ENCODE data around the gene LILRA6. TPM values are rescaled to one million over a fixed set of nuclear protein-coding genes. Genes with fewer than 3 reads are reported as not detected.

Gene LILRA6
- total RNA-seq, 1 experiment from 2014 or later: not detected

GRCh38 chr19:54209811-54210494 is 32.6 kb downstream of the LILRA6 start:
- no TSS peak for BruUV-seq (replicated peaks)
- Histone ChIP-seq H3K9me3 (ENCODE audit: control insufficient read depth in 1 of 2, insufficient read depth in 1 of 2, low read depth in 1 of 2, low read length in 2 of 2) (no peaks in the 10 kb centered on the region), H3K9me2 (ENCODE audit: insufficient read depth) (no peaks in the 10 kb centered on the region), H3K36me3 (ENCODE audit: control insufficient read depth in 1 of 2, insufficient read depth in 2 of 2, low read length in 2 of 2) (peaks cover 25 to 34% of the 10 kb centered on the region in 2 experiments; a peak in 3 of 4 replicates), H3K4me2 (ENCODE audit: low read length) (peak overlapping the region; percentile 5; the same call in 1 of the 2 replicates), H3K79me2 (ENCODE audit: insufficient read depth, low read length) (peaks cover 31% of the 10 kb centered on the region), H3K4me1 (ENCODE audit: control insufficient read depth in 1 of 2, insufficient read depth in 2 of 2, low read length in 2 of 2) (peaks cover 9 to 39% of the 10 kb centered on the region in 2 experiments; a peak in 3 of 4 replicates), H4K20me1 (ENCODE audit: insufficient read depth) (peaks cover 39% of the 10 kb centered on the region; the same call in 1 of the 2 replicates), H3K27ac (ENCODE audit: low read depth, low read length) (peak overlapping the region; percentile 53), H3K27me3 (ENCODE audit: insufficient read depth, low read length) (no peaks in the 10 kb centered on the region), H2AFZ (ENCODE audit: low read depth, low read length, poor library complexity, severe bottlenecking) (no peak overlapping the region), H3K9ac (ENCODE audit: low read length) (peak overlapping the region; percentile 20), H3K4me3 (replicated peaks in 1 of 2; ENCODE audit: low read depth in 1 of 2, low read length in 2 of 2) (no peak overlapping the region)
- peak; percentile 41 for ATAC-seq
- ChIA-PET POLR2A (interaction anchor here (1.4 to 2.0 kb wide), 3 partner anchors 9 to 18 kb away, joined by 3 to 9 read pairs (median 5); partner anchors contain the start of gene TSEN34), CTCF (interaction anchor here (1.5 kb wide), 1 partner anchor 73 kb away, joined by 3 read pairs; the partner anchor contains the start of gene CNOT3), RAD21 (ENCODE audit: low non-redundant PET in 1 of 2, low total read pairs in 2 of 2, uncharacterized antibody in 2 of 2, unreplicated experiment in 2 of 2) (no interaction called here)
- intact Hi-C loops (cut with micrococcal nuclease): no loop called here
- peak; percentile 40 for DNase-seq (ENCODE audit: low read depth, low spot score)
- TF ChIP-seq FOSL1 (IDR thresholded peaks at IDR 0.05; ENCODE audit: low read depth) (no peak), RAD21 (IDR thresholded peaks at IDR 0.05; ENCODE audit: low read depth) (no peak), CEBPB (IDR thresholded peaks at IDR 0.05; ENCODE audit: low read depth) (no peak), ZFX (IDR thresholded peaks at IDR 0.05) (no peak), SRF (IDR thresholded peaks at IDR 0.05; ENCODE audit: low read depth) (no peak), ZNF274 (IDR thresholded peaks at IDR 0.05; ENCODE audit: low read depth, low read length) (no peak), POLR2AphosphoS5 (IDR thresholded peaks at IDR 0.05; ENCODE audit: low read depth, low read length) (no peak; the same call in 1 of the 2 replicates), SP1 (IDR thresholded peaks at IDR 0.05; ENCODE audit: low read depth) (no peak), SIN3A (IDR thresholded peaks at IDR 0.05; ENCODE audit: low read depth) (no peak), ATF3 (IDR thresholded peaks at IDR 0.05) (no peak), CTCF (IDR thresholded peaks at IDR 0.05 in 2 of 3, conservative IDR thresholded peaks at IDR 0.05 in 1 of 3; ENCODE audit: borderline replicate concordance in 1 of 3, insufficient read depth in 1 of 3, low read depth in 2 of 3, low read length in 2 of 3) (no peak), MAX (IDR thresholded peaks at IDR 0.05) (no peak), EZH2 (IDR thresholded peaks at IDR 0.05) (no peak), REST (IDR thresholded peaks at IDR 0.05; ENCODE audit: low read depth) (no peak), TCF7L2 (IDR thresholded peaks at IDR 0.05; ENCODE audit: borderline replicate concordance, extremely low read depth, insufficient read depth, insufficient read length) (no peak), EZH2phosphoT487 (IDR thresholded peaks at IDR 0.05; ENCODE audit: borderline replicate concordance) (no peak), ELF1 (IDR thresholded peaks at IDR 0.05; ENCODE audit: borderline replicate concordance, low read depth) (no peak), JUND (IDR thresholded peaks at IDR 0.05) (no peak), ZBTB33 (IDR thresholded peaks at IDR 0.05; ENCODE audit: extremely low read depth, insufficient replicate concordance, low read length) (no peak), CBX3 (IDR thresholded peaks at IDR 0.05; ENCODE audit: low read depth) (no peak)

Data from HCT116 (cell line).